Transverse colon (tissue), 4 donors: Measurements from ENCODE around the gene MYO15B.

Experiments
- CTCF ChIP-seq, 5 experiments: fragments of 200-600 bp in 3 of 5; fragments of 450-650 bp in 2 of 5; sonication (generic) in 3 of 5; IDR thresholded peaks; 1 replicate in 2 of 5; 2 replicates in 3 of 5; pipeline ENCODE4 v1.5.1; 2016 to 2017; ENCODE audit warnings: antibody characterized with exemption in 5 of 5, inconsistent platforms in 3 of 5, mild to moderate bottlenecking in 2 of 5, moderate library complexity in 1 of 5
- EP300 ChIP-seq: sonication (generic); formaldehyde crosslinking; IDR thresholded peaks from one replicate; pipeline ENCODE4 v1.6.1; 2017; ENCODE audit warnings: antibody characterized with exemption, low read depth
- POLR2A ChIP-seq: fragments of 450-650 bp; IDR thresholded peaks from one replicate; pipeline ENCODE4 v1.6.1; 2016; ENCODE audit warnings: antibody characterized with exemption, mild to moderate bottlenecking, moderate library complexity
- POLR2AphosphoS5 ChIP-seq, 3 donors: sonication (generic); formaldehyde crosslinking; IDR thresholded peaks; one replicate each; pipeline ENCODE4 v1.6.1; 2016; ENCODE audit warnings: antibody characterized with exemption in 3 of 3

- TF ChIP-seq EP300 = no peak
- no peak for TF ChIP-seq CTCF (IDR thresholded peaks at IDR 0.05)
- peak; percentile 59 for TF ChIP-seq POLR2A
- peak in 2 of 3 donors; percentile 30 to 72 for TF ChIP-seq POLR2AphosphoS5 (IDR thresholded peaks at IDR 0.05)
These were observed 63.3 kb downstream of the MYO15B start for GRCh38 chr17:75650874-75651273.
